SU-DHL-6 (cell line): Measurements from ENCODE around the gene DRGX.

Experiments
- CTCF ChIP-seq: fragments of 200-600 bp; sonication (generic); IDR thresholded peaks from one replicate; pipeline ENCODE4 v1.5.1; 2017; ENCODE audit warnings: antibody characterized with exemption, mild to moderate bottlenecking, low read length, moderate library complexity; ENCODE audit not compliant: insufficient read depth, poor library complexity, severe bottlenecking
- EZH2phosphoT487 ChIP-seq: fragments of 200-600 bp; sonication (generic), shearing (Covaris generic); conservative IDR thresholded peaks from 2 replicates; pipeline ENCODE4 v1.6.1; 2018; ENCODE audit warnings: mild to moderate bottlenecking, antibody characterized with exemption, low read length, moderate library complexity, mixed read lengths

- TF ChIP-seq CTCF (no peak), EZH2phosphoT487 (no peak)
Measured at GRCh38 chr10:49366460-49366859, 29.4 kb downstream of the DRGX start.
